ENCODE results near the gene GRID1. TPM values are rescaled to one million over a fixed set of nuclear protein-coding genes. Genes with fewer than 3 reads are reported as not detected.
A peak's percentile ranks its signal among the peaks of the same experiment; 100 is the strongest.

The GRID1 gene
- total RNA-seq, 1 experiment from 2014 or later: not detected

DNA sequence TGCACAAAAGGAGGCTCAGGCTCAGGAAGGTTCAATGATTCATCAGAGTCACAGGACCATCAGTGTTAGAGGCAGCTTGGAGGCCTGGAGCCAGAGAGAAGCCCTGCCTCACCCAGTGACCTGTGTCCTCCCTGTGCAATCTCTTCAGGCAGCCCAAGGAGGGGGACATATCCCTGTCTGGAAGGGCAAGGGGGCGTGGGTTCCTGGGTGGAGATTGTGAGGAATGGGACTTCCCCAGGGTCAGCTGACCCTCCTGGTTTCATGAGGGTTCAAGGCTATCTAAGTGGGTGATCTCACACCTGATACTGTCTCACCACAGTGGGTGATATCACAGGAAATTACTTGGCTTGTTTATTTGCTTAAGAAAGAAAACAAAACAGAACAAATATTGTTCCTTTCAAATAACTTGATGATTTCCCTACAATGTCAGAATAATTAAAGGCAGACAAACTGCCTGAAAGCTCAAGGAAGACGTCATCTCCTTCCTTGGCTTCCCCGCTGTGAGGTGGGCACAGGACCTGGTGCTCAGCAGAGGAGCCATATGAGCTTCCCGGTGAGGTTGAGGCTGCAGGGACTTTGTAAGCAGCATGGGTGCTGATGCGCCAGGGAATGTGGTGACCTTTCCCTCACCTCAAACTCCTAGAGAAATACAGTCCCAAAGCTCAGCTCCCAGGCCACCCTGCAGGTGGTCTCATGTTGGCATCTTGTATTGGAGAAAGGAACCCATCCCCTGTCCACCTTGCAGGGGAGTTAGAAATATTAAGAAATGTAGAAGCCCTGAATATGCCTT lies 763.2 kb downstream of the GRID1 start:
- Histone ChIP-seq H2AFZ (no peak overlapping the region), H3K36me3 (ENCODE audit: low read depth) (no peaks in the 10 kb centered on the region), H3F3A (ENCODE audit: insufficient read depth, low read depth) (no peaks in the 10 kb centered on the region), H3K4me3 (no peak overlapping the region), H3K4me2 (no peak overlapping the region), H4K20me1 (ENCODE audit: insufficient read depth) (no peaks in the 10 kb centered on the region), H3K9me3 (ENCODE audit: insufficient read depth, low read depth) (no peaks in the 10 kb centered on the region), H3K9me2 (ENCODE audit: insufficient read depth) (no peaks in the 10 kb centered on the region), H3K27ac (no peak overlapping the region), H3K27me3 (ENCODE audit: insufficient read depth, low read depth) (no peaks in the 10 kb centered on the region), H3K79me2 (ENCODE audit: low read depth) (no peaks in the 10 kb centered on the region), H3K4me1 (replicated peaks; ENCODE audit: insufficient read depth) (peaks cover 12% of the 10 kb centered on the region)
- TF ChIP-seq, protein P1, sequence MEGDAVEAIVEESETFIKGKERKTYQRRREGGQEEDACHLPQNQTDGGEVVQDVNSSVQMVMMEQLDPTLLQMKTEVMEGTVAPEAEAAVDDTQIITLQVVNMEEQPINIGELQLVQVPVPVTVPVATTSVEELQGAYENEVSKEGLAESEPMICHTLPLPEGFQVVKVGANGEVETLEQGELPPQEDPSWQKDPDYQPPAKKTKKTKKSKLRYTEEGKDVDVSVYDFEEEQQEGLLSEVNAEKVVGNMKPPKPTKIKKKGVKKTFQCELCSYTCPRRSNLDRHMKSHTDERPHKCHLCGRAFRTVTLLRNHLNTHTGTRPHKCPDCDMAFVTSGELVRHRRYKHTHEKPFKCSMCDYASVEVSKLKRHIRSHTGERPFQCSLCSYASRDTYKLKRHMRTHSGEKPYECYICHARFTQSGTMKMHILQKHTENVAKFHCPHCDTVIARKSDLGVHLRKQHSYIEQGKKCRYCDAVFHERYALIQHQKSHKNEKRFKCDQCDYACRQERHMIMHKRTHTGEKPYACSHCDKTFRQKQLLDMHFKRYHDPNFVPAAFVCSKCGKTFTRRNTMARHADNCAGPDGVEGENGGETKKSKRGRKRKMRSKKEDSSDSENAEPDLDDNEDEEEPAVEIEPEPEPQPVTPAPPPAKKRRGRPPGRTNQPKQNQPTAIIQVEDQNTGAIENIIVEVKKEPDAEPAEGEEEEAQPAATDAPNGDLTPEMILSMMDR (conservative IDR thresholded peaks at IDR 0.05): no peak
- TF ChIP-seq EZH2 (IDR thresholded peaks at IDR 0.05; ENCODE audit: low read depth): no peak
- intact Hi-C loops (cut with micrococcal nuclease; ENCODE audit: unreplicated experiment): no loop called here
- POLR2A ChIA-PET (ENCODE audit: unreplicated experiment): no interaction called here
- CTCF ChIA-PET: no interaction called here
- no TSS peak for BruUV-seq (replicated peaks)
- peak in 1 of 2 experiments; percentile 35 for DNase-seq

DNA sequence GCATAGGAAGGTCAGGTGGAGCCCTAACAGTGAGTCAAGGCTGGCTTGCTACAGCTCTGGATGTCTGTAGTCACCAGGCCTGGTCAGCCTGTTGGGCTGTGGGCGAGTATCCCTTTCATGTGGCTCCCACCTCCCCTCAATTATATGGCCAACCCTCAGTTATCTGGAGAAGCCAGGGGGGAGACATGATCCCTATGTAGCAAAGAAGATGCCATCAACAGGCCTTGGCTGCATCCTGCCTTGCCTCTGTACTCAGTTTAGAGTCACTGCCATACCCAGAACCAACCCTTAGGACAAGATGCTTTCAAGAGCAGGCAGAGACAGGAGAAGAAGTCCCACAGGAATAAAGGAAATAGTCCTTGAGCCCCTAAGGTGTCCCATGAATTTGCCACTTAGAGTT lies 763.9 kb downstream of the GRID1 start:
- no peak overlapping the region for H3K27ac ChIP-seq
- intact Hi-C loops (cut with micrococcal nuclease; ENCODE audit: unreplicated experiment): no loop called here
- ChIA-PET POLR2A (ENCODE audit: unreplicated experiment) (no interaction called here), CTCF (no interaction called here)
- BruUV-seq (replicated peaks): no TSS peak
- no peak overlapping the region for H2AFZ ChIP-seq
- no peak overlapping the region for H3K4me3 ChIP-seq
- peaks cover 12% of the 10 kb centered on the region for H3K4me1 ChIP-seq (replicated peaks; ENCODE audit: insufficient read depth)
- H3K4me2 ChIP-seq: no peak overlapping the region
- no peaks in the 10 kb centered on the region for H3K9me3 ChIP-seq (ENCODE audit: insufficient read depth, low read depth)
- no peaks in the 10 kb centered on the region for H3K9me2 ChIP-seq (ENCODE audit: insufficient read depth)
- H3F3A ChIP-seq (ENCODE audit: insufficient read depth, low read depth): no peaks in the 10 kb centered on the region
- TF ChIP-seq EZH2 (IDR thresholded peaks at IDR 0.05; ENCODE audit: low read depth): no peak
- TF ChIP-seq, protein P1 (conservative IDR thresholded peaks at IDR 0.05): no peak
- DNase-seq: no peak
- H4K20me1 ChIP-seq (ENCODE audit: insufficient read depth): no peaks in the 10 kb centered on the region
- H3K79me2 ChIP-seq (ENCODE audit: low read depth): no peaks in the 10 kb centered on the region
- H3K27me3 ChIP-seq (ENCODE audit: insufficient read depth, low read depth): no peaks in the 10 kb centered on the region
- H3K36me3 ChIP-seq (ENCODE audit: low read depth): no peaks in the 10 kb centered on the region

DNA sequence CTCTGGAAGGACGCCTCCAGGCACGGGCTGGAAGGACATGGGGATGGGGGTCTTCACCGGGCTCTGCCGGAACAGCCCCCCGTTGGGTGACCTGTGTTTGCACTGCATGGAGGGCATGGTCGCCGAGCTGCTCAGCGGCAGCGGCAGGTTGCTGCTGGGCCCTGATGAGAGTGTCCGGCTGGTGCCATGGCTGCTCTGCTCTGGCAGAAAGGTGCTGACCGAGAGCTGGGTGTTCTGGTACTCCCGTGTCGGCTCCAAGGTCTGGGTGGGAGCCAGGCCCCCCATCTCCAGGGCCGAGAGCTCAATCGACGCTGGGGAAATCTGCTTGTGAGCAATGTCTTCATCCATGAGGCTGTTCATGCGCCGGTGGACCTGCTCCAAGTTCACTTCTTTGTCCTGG lies 764.3 kb downstream of the GRID1 start:
- Histone ChIP-seq H3K79me2 (ENCODE audit: low read depth) (no peaks in the 10 kb centered on the region), H4K20me1 (ENCODE audit: insufficient read depth) (no peaks in the 10 kb centered on the region), H3K36me3 (ENCODE audit: low read depth) (no peaks in the 10 kb centered on the region), H2AFZ (no peak overlapping the region), H3K27me3 (ENCODE audit: insufficient read depth, low read depth) (no peaks in the 10 kb centered on the region), H3K4me1 (replicated peaks; ENCODE audit: insufficient read depth) (peaks cover 12% of the 10 kb centered on the region), H3F3A (ENCODE audit: insufficient read depth, low read depth) (no peaks in the 10 kb centered on the region), H3K9me2 (ENCODE audit: insufficient read depth) (no peaks in the 10 kb centered on the region), H3K4me3 (no peak overlapping the region), H3K4me2 (no peak overlapping the region), H3K9me3 (ENCODE audit: insufficient read depth, low read depth) (no peaks in the 10 kb centered on the region), H3K27ac (no peak overlapping the region)
- TF ChIP-seq EZH2 (IDR thresholded peaks at IDR 0.05; ENCODE audit: low read depth): no peak
- TF ChIP-seq, protein P1 (conservative IDR thresholded peaks at IDR 0.05): no peak
- no TSS peak for BruUV-seq (replicated peaks)
- POLR2A ChIA-PET (ENCODE audit: unreplicated experiment): no interaction called here
- CTCF ChIA-PET: no interaction called here
- no peak for DNase-seq
- intact Hi-C loops (cut with micrococcal nuclease; ENCODE audit: unreplicated experiment): no loop called here
